ENCODE data around the gene ARID5A.
"Not testable (repeated sequence)": the region's sequence is repeated elsewhere in the genome, so short reads cannot be mapped to it uniquely, and the experiment has no call there.

ARID5A gene

DNA sequence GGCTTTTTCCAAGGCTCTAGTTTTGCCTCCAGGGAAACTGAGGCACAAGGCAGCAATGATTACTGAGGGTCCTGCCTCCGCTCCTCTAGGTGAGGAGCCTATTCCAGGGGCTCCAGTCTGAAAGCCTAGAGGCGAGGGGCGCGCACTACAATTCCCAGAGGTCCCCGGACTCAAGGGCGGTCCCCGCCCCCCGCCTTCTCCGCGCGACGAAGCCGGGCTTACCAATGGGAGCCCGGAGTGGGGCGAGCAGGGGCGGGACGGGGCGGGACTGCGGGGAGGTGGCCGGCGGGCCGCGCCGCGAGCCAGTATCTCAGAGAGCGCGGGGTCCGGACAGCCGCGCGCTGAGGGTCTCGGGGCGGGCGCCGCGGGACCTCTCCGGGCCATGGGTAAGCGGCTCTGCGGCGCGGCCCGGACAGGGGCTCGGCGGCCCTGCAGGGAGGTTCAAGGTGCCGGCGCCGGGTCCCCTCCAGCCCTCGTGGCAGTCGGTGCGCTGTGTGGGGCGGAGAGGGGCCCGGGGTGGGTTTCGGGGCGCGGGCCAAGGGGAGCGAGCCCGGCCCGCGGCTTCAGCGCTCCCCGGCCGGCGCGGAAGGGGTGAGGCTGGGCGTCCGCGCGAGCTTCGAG lies at the start of gene ARID5A:
TSS of gene ARID5A (plus strand) at position 308 of the 621 bp plus-strand sequence. CDS start at position 383, 75 bp downstream.
- DNase-seq = peak; percentile 94

DNA sequence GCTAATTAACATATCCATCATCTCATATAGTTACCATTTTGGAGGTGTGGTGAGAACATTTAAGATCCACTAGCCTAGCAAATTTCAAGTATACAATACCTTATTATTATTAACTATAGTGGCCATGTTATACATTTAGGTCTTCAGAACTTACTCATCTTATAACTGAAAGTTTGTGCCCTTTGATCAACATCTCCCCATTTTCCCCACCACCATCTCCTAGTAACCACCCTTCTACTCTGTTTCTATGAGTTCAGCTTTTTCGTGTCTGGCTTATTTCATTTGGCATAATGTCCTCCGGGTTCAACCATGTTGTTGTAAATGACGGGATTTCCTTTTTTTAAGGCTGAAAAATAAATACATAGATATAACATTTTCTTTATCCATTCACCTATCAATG lies 47.3 kb upstream of the ARID5A start:
- DNase-seq = no peak

DNA sequence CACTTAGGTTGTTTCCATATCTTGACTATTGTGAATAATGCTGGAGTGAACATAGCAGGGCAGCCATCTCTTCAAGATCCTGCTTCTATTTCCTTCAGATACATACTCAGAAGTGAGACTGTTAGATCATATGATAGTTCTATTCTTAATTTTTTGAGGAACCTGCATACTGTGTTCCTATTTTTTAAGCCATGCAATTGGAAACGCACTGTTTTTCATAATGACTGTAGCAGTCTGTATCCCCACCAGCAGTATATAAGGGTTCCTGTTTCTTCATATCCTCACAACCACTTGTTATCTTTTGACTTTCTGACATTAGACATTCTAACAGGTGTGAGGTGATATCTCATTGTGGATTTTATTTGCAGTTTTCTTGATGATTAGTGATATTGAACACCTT lies 46.9 kb upstream of the ARID5A start:
- no peak for DNase-seq

DNA sequence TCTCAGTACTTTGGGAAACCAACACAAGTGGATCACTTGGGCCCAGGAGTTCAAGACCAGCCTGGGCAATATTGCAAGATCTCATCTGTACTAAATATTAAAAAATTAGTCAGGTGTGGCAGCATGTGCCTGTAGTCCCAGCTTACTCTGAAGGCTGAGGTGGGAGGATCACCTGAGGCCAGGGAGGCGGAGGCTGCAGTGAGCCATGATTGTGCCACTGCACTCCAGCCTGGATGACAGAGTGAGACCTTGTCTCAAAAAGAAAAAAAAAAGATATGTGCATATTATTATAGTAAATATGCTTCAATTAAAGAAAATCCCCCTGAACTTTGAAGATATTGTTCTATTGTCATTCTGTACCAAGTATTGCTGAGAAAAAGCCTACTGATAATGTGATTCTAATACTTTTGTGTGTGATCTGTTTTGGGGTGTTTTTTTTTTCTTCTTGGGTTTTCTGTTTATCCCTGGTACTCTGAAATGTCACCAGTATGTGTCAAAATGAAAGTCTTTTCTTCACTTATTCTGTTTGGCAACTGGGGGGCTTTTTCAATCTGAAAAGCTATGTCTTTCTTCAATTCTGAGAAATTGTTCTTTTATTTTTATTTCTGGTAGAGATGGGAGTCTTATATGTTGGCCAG lies 44.6 kb upstream of the ARID5A start:
- DNase-seq = no peak

DNA sequence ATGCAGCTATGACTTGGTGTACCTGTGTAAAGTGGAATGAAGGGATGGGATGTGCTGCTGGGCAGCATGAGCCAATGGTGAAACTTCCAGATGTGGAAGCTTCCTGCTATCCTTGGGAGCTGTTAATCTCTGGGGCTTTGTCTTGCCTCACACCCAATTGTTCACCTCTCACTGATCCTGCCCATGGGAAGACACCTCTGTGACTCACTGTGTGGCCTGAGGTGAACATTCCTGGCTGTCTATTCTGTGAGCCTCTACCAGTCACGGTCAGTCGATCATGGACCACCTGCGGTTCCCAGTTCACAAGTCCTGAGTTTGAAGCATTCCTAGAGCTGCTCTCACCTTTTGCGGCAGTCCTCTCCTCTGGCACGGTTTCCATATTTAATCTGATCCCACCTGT lies 43.5 kb upstream of the ARID5A start:
- DNase-seq = no peak

DNA sequence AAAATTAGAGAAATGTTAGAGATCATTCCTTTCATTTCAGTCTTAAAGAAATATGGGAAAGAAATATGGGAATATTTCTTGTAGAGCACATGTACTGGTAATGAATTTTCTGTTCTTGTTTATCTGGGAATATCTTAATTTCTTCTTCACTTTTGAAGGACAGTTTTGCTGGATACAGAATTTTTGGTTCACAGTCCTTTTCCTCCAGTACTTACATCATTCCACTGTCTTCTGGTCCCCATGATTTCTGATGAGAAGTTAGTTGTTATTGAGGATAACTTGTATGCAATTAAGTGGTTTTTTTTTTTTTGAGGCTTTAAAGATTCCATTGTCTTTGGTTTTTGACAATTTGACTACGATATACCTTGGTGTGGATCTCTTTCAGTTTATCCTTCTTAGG lies 42.4 kb upstream of the ARID5A start:
- DNase-seq = no peak

GRCh38 chr2:96495982-96496629 lies 40.4 kb upstream of the ARID5A start:
- DNase-seq = no peak

DNA sequence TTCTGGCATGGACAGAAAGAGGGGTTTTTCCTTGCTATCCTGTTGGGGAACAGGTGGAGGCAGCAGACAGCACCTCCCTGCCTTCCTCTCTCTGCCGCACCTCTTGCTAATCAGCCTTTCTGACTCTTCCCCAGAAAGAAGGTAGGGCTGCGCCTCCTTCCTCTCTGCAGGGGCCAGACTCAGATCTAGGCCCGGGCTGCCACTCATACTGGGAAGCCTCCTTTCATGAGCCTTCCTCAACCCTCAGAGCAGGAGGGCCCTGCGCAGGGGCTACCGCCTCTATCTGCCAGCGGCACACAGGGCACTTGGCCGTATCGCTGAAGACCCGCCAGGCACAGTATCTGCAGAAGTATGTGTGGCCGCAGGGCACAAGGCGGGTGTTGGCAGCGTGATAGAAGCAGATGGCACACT lies 38.5 kb upstream of the ARID5A start:
- no peak for DNase-seq

DNA sequence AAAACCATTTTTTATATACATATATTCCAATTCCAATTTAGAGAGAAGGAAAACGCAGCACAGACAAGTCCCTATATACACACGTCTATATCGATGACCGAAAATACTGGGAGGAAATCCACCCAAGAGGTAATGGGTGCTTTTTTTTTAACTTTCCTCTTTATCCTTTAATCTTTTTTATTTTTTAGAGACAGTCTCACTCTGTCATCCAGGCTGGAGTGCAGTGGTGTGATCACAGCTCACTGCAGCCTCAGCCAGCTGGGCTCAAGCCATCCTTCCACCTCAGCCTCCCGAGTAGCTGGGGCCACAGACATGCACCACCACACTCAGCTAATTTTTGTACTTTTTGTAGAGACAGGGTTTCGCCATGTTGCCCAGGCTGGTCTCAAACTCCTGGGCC lies 37.9 kb upstream of the ARID5A start:
- not testable (repeated sequence) for DNase-seq

DNA sequence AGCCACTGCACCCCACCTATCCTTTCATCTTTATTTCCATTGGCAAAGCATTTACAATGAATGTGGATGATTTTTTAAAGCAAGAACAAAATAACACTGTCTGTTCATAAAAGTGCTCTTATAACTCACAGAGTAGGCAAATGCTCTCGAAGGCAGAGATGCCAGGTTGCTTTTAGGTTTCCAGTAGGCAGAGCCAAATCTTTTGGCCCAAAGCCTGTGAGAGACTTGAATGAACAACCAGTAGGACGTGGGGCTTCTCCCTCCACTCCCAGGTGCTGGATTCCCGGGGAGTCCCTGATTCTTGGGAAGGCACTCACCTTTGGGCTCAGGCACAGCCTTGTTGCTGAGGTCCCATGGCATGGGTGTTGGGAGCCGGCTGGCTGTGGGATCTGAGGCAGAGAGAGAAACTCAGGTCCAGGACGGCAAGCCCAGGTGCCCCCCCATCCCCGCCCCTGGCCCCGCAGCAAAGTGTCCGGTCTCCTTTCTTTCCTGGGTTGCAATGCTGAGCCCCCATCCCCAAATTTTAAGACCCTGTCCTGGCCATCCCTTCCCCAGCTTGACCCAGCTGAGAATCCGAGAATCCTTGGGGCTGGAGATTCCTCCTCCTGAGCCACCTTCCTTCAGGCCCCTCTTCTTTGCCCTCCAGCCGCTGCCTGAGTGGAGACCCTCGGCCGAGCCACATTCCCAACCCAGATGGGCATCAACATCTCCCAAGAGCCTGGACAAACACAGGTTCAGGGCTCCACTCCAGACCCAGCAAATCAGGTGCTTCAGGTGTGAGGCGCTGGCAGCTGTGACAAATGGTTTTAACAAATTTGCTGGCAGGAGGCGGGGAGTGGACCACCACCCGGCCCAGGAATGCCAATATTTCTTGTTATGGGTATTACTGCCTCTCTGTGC lies 37.2 kb upstream of the ARID5A start:
- no peak for DNase-seq

GRCh38 chr2:96500385-96501066 lies 36.0 kb upstream of the ARID5A start:
- no peak for DNase-seq

- peak; percentile 24 to 48 for DNase-seq
Measured at GRCh38 chr2:96501471-96501874, 35.1 kb upstream of the ARID5A start.

GRCh38 chr2:96501886-96502810 lies 34.4 kb upstream of the ARID5A start:
- DNase-seq = no peak

- DNase-seq = no peak
Measured at GRCh38 chr2:96502891-96503636, 33.5 kb upstream of the ARID5A start.

- DNase-seq = no peak
Measured at GRCh38 chr2:96503637-96504243, 32.8 kb upstream of the ARID5A start.

DNA sequence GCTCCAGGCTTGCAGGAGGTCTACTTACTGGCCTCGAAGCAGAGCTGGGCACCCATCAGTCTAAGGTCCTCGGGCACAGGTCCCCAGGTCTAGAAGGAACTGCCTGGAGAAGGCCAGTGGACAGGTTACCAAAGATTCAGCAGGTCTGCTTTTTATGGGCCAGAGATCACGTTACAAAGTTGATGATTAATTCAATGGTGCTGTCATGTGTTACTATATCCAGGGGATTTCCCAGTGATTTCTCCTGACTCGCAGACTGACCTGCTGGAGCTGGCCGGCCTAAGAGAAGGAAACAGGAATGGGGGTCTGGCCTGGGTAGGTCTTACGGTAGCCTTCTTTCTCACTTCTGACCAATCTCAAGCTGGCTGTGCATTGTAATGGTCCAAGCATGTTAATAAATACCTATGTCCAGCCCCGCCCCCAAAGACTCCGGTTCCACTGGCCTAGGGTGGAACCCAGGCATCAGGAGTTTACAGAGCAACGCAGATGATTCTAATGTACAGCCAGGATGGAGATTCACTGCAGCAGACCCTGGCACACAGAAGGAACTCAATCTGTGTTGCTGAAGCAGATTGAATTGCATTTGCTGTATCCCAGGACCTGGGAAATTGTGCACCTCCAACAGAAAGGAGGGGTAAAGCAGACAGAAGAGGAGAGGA lies 31.2 kb upstream of the ARID5A start, which contains the start of gene NEURL3:
TSS of gene NEURL3 (minus strand) at position 127 of the 659 bp plus-strand sequence. CDS start at position 56, 71 bp downstream.
- DNase-seq = no peak

- no peak for DNase-seq
Measured at GRCh38 chr2:96506016-96506906, 30.3 kb upstream of the ARID5A start.

DNA sequence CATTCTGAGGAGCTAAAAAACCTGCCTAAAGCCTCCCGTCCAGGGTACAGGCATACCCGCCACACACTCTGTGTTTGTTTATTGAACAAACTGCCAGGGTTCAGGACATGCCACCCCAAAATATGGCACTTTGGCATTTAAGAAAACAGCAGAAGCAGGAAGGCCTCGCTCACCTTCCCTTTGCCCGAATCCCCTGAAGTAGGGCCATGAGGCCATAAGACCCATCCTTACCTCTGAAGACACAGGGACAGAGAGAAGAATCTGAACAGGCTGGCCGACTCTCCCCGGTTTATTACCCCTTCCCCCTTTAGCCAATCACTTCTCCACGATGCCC lies 29.7 kb upstream of the ARID5A start:
- DNase-seq = no peak
